Measurements from ENCODE around the gene CPE. TPM values are rescaled to one million over a fixed set of nuclear protein-coding genes. Genes with fewer than 3 reads are reported as not detected.

Gene CPE
- polyA plus RNA-seq, 1 of the 3 experiments (the other 2 are of a cell fraction): 18.2 TPM

DNA sequence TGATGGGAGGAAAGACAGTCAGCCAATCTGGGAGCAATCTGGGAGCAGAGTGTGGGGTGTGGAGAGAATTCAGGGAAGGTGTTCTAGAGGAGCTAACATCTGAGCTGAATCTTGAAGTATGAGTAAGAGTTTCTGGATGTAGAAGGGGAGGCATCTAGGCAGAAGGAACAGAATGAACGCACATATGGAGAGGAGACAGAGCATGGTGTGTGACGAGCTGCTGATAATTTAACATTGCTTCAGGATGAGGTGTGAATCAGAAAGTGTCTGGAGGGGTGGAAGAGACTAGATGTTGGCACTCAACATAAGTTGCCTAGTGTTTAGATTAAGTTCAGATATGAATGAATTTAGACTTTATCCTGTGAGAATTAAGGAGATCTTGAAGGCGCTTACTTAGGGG is 58.9 kb downstream of the CPE start:
- TF ChIP-seq EZH2phosphoT487 (IDR thresholded peaks at IDR 0.05; ENCODE audit: borderline replicate concordance, low read depth): no peak
- TF ChIP-seq MXI1 (IDR thresholded peaks at IDR 0.05; ENCODE audit: low read depth, low read length): no peak
- no peak for TF ChIP-seq USF2 (IDR thresholded peaks at IDR 0.05; ENCODE audit: borderline replicate concordance, low read depth, low read length)
- TF ChIP-seq FOSL2 (IDR thresholded peaks at IDR 0.05; ENCODE audit: borderline replicate concordance, low read depth): no peak
- no peak for TF ChIP-seq TCF12 (IDR thresholded peaks at IDR 0.05)
- TF ChIP-seq REST (IDR thresholded peaks at IDR 0.05; ENCODE audit: low read depth, low read length): no peak
- TF ChIP-seq YY1 (IDR thresholded peaks at IDR 0.05; ENCODE audit: low read depth): no peak
- TF ChIP-seq CHD2 (IDR thresholded peaks at IDR 0.05; ENCODE audit: low read length, partially characterized antibody): no peak
- no peak for TF ChIP-seq FOXM1 (IDR thresholded peaks at IDR 0.05; ENCODE audit: low read depth)
- TF ChIP-seq FOXJ3 (CRISPR knock-in tag; IDR thresholded peaks at IDR 0.05): no peak
- TF ChIP-seq, protein P1, sequence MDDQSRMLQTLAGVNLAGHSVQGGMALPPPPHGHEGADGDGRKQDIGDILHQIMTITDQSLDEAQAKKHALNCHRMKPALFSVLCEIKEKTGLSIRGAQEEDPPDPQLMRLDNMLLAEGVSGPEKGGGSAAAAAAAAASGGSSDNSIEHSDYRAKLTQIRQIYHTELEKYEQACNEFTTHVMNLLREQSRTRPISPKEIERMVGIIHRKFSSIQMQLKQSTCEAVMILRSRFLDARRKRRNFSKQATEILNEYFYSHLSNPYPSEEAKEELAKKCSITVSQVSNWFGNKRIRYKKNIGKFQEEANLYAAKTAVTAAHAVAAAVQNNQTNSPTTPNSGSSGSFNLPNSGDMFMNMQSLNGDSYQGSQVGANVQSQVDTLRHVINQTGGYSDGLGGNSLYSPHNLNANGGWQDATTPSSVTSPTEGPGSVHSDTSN (IDR thresholded peaks at IDR 0.05): no peak
- TF ChIP-seq MEF2A (IDR thresholded peaks at IDR 0.05; ENCODE audit: borderline replicate concordance, low read depth): no peak
- TF ChIP-seq RCOR1 (IDR thresholded peaks at IDR 0.05; ENCODE audit: low read length): no peak
- TF ChIP-seq SMC3 (IDR thresholded peaks at IDR 0.05; ENCODE audit: low read depth, low read length): no peak
- TF ChIP-seq, protein P2, sequence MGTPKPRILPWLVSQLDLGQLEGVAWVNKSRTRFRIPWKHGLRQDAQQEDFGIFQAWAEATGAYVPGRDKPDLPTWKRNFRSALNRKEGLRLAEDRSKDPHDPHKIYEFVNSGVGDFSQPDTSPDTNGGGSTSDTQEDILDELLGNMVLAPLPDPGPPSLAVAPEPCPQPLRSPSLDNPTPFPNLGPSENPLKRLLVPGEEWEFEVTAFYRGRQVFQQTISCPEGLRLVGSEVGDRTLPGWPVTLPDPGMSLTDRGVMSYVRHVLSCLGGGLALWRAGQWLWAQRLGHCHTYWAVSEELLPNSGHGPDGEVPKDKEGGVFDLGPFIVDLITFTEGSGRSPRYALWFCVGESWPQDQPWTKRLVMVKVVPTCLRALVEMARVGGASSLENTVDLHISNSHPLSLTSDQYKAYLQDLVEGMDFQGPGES (IDR thresholded peaks at IDR 0.05; ENCODE audit: low read depth, low read length): no peak
- no peak for TF ChIP-seq TEAD4 (IDR thresholded peaks at IDR 0.05; ENCODE audit: borderline replicate concordance, insufficient read depth)
- Histone ChIP-seq H3K4me2 (no peak overlapping the region), H3K27ac (ENCODE audit: low read depth in 2 of 2, low read length in 1 of 2) (no peak overlapping the region), H3K9ac (no peak overlapping the region), H3K36me3 (replicated peaks in 1 of 2; ENCODE audit: control insufficient read depth in 1 of 2, insufficient read depth in 2 of 2, low read length in 1 of 2) (no peaks in the 10 kb centered on the region), H3F3A (replicated peaks; ENCODE audit: insufficient read depth) (no peaks in the 10 kb centered on the region), H3K27me3 (ENCODE audit: insufficient read depth) (no peaks in the 10 kb centered on the region), H3K4me1 (ENCODE audit: control insufficient read depth in 1 of 2, insufficient read depth in 2 of 2, low read depth in 1 of 2, low read length in 1 of 2) (peaks cover 4 to 23% of the 10 kb centered on the region in 2 experiments; a peak in 3 of 4 replicates), H3K9me2 (no peaks in the 10 kb centered on the region), H3K79me2 (ENCODE audit: insufficient read depth) (no peaks in the 10 kb centered on the region), H3K9me3 (no peaks in the 10 kb centered on the region), H2AFZ (ENCODE audit: low read depth) (no peak overlapping the region), H3K4me3 (ENCODE audit: low read depth in 2 of 2, low read length in 1 of 2) (no peak overlapping the region), H4K20me1 (ENCODE audit: insufficient read depth) (no peaks in the 10 kb centered on the region)
- ChIA-PET POLR2A (no interaction called here), CTCF (interaction anchor here (0.9 to 1.9 kb wide), 3 partner anchors 24 to 325 kb away, joined by 3 to 5 read pairs (median 4); partner anchors contain the start of gene TMEM192)
- 67% methylated on average over 3 of the region's 3 CpGs for WGBS (ENCODE audit: low lambda C conversion rate)
- DNase-seq: no peak
